MM.1S (cell line): ENCODE data around the gene FOXK1.

Experiments
- DNase-seq: peaks from one replicate; pipeline ENCODE4 v3.0.0-alpha.2; 2015
- H2AFZ ChIP-seq: fragments of 300-600 bp; sonication (generic); 2 replicates; pipeline ENCODE4 v1.6.0; 2016; ENCODE audit warnings: antibody characterized with exemption, low read length
- H3F3A ChIP-seq: fragments of 300-600 bp; sonication (generic); 2 replicates; pipeline ENCODE4 v1.6.1; 2016; ENCODE audit warnings: mild to moderate bottlenecking, antibody characterized with exemption, low read length, moderate library complexity, mixed read lengths; ENCODE audit not compliant: insufficient read depth
- H3K27ac ChIP-seq: fragments of 300-600 bp; sonication (generic); 2 replicates; pipeline ENCODE4 v1.5.1; 2016; ENCODE audit warnings: mild to moderate bottlenecking, low read length
- H3K27me3 ChIP-seq: fragments of 300-600 bp; sonication (generic); replicated peaks from 2 replicates; pipeline ENCODE4 v1.6.0; 2016; ENCODE audit warnings: low read length; ENCODE audit not compliant: insufficient read depth
- H3K36me3 ChIP-seq: fragments of 300-600 bp; sonication (generic); replicated peaks from 2 replicates; pipeline ENCODE4 v1.6.1; 2016; ENCODE audit warnings: mild to moderate bottlenecking, low read length, mixed read lengths; ENCODE audit not compliant: insufficient read depth
- H3K4me1 ChIP-seq: fragments of 300-600 bp; sonication (generic); 2 replicates; pipeline ENCODE4 v1.6.1; 2016; ENCODE audit warnings: low read length, mixed read lengths
- H3K4me2 ChIP-seq: fragments of 300-600 bp; sonication (generic); 2 replicates; pipeline ENCODE4 v1.6.0; 2016; ENCODE audit warnings: low read depth, low read length
- H3K4me3 ChIP-seq: fragments of 300-600 bp; sonication (generic); 2 replicates; pipeline ENCODE4 v1.5.1; 2016; ENCODE audit warnings: low read length, mixed read lengths
- H3K79me2 ChIP-seq: fragments of 300-600 bp; sonication (generic); 2 replicates; pipeline ENCODE4 v1.6.1; 2016; ENCODE audit warnings: mixed run types, low read length, mixed read lengths
- H3K9ac ChIP-seq: fragments of 300-600 bp; sonication (generic); 2 replicates; pipeline ENCODE4 v1.6.1; 2016; ENCODE audit warnings: low read length, mixed read lengths
- H3K9me2 ChIP-seq: fragments of 300-600 bp; sonication (generic); replicated peaks from 2 replicates; pipeline ENCODE4 v1.6.1; 2016; ENCODE audit warnings: mild to moderate bottlenecking, low read length, mixed read lengths; ENCODE audit not compliant: insufficient read depth
- H3K9me3 ChIP-seq: fragments of 300-600 bp; sonication (generic); replicated peaks from 2 replicates; pipeline ENCODE4 v1.6.1; 2016; ENCODE audit warnings: mild to moderate bottlenecking, low read length, mixed read lengths; ENCODE audit not compliant: insufficient read depth
- H4K20me1 ChIP-seq: fragments of 300-600 bp; sonication (generic); 2 replicates; pipeline ENCODE4 v1.6.1; 2016; ENCODE audit warnings: mild to moderate bottlenecking, low read length, moderate library complexity, mixed read lengths; ENCODE audit not compliant: insufficient read depth
- EZH2 ChIP-seq: fragments of 300-600 bp; sonication (generic); optimal IDR thresholded peaks from 2 replicates; pipeline ENCODE3; 2017; ENCODE audit warnings: low read depth, mild to moderate bottlenecking, antibody characterized with exemption, low read length, mixed read lengths
- EZH2phosphoT487 ChIP-seq: fragments of 300-600 bp; sonication (generic); IDR thresholded peaks from 2 replicates; pipeline ENCODE4 v1.6.1; 2018; ENCODE audit warnings: antibody characterized with exemption, low read length
- TF ChIP-seq, protein P1 (sequence below): fragments of 300-600 bp; sonication (generic); IDR thresholded peaks from 2 replicates; pipeline ENCODE4 v1.5.1; 2016; ENCODE audit warnings: antibody characterized with exemption, low read length, mixed read lengths

Gene FOXK1

DNA sequence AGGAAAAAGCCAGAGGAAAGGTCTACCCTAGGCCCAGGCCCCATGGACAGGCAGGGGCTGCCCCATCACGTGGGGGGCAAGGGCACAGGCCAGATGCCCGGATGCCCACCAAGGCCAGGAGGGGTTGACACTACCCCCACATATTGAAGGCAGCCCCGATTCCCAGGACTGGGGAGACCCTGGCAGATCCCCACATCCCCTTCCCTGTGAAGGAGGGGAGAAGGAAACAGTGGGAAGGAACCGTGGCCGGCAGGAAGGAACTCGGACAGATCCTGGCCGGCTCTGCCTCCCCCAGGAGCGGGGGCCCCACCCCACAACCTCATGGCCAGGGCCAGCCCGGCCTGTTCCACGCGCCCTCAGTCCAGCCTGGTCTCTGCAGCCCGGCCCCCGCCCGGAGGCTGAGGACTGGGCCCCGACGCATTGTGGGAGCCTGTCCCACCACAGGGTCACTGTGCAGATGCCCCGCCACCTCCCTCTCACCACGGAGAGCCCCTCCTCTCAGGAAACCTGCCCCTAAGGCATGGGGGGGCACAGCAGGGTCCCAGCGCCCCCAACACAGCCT, 138.4 kb downstream of the FOXK1 start:
- Histone ChIP-seq H3K9me2 (no peaks in the 10 kb centered on the region), H3K36me3 (no peaks in the 10 kb centered on the region), H3K9me3 (no peaks in the 10 kb centered on the region), H3K79me2 (no peaks in the 10 kb centered on the region), H3K9ac (no peak overlapping the region), H4K20me1 (no peaks in the 10 kb centered on the region), H3F3A (no peaks in the 10 kb centered on the region), H3K4me2 (no peak overlapping the region), H3K4me3 (no peak overlapping the region), H2AFZ (no peak overlapping the region), H3K4me1 (no peaks in the 10 kb centered on the region), H3K27ac (no peak overlapping the region), H3K27me3 (peaks cover 73% of the 10 kb centered on the region)
- no peak for TF ChIP-seq EZH2
- TF ChIP-seq, protein P1, sequence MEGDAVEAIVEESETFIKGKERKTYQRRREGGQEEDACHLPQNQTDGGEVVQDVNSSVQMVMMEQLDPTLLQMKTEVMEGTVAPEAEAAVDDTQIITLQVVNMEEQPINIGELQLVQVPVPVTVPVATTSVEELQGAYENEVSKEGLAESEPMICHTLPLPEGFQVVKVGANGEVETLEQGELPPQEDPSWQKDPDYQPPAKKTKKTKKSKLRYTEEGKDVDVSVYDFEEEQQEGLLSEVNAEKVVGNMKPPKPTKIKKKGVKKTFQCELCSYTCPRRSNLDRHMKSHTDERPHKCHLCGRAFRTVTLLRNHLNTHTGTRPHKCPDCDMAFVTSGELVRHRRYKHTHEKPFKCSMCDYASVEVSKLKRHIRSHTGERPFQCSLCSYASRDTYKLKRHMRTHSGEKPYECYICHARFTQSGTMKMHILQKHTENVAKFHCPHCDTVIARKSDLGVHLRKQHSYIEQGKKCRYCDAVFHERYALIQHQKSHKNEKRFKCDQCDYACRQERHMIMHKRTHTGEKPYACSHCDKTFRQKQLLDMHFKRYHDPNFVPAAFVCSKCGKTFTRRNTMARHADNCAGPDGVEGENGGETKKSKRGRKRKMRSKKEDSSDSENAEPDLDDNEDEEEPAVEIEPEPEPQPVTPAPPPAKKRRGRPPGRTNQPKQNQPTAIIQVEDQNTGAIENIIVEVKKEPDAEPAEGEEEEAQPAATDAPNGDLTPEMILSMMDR, result no peak
- TF ChIP-seq EZH2phosphoT487, result no peak
- no peak for DNase-seq
